ENCODE data around the gene DENND5A.
"Not testable (repeated sequence)": the region's sequence is repeated elsewhere in the genome, so short reads cannot be mapped to it uniquely, and the experiment has no call there.

Gene DENND5A

GRCh38 chr11:9210922-9211320 is 54.2 kb downstream of the DENND5A start:
- DNase-seq (ENCODE audit: low spot score) = no peak

GRCh38 chr11:9210224-9210921 is 54.8 kb downstream of the DENND5A start:
- no peak for DNase-seq (ENCODE audit: low spot score)

GRCh38 chr11:9209604-9210003 is 55.5 kb downstream of the DENND5A start:
- DNase-seq (ENCODE audit: low spot score) = not testable (repeated sequence)

- DNase-seq (ENCODE audit: low spot score) = no peak
Observed at GRCh38 chr11:9208726-9209501, 56.2 kb downstream of the DENND5A start.

GRCh38 chr11:9207229-9207628 is 57.9 kb downstream of the DENND5A start:
- DNase-seq (ENCODE audit: low spot score) = no peak

- DNase-seq (ENCODE audit: low spot score) = no peak
Observed at GRCh38 chr11:9206496-9206895, 58.7 kb downstream of the DENND5A start.

GRCh38 chr11:9203691-9204311 is 61.3 kb downstream of the DENND5A start:
- DNase-seq (ENCODE audit: low spot score) = peak; percentile 76

GRCh38 chr11:9201372-9202162 is 63.6 kb downstream of the DENND5A start:
- no peak for DNase-seq (ENCODE audit: low spot score)

- no peak for DNase-seq (ENCODE audit: low spot score)
Observed at GRCh38 chr11:9200471-9200870, 64.7 kb downstream of the DENND5A start.

GRCh38 chr11:9193316-9193715 is 71.8 kb downstream of the DENND5A start:
- DNase-seq (ENCODE audit: low spot score) = no peak

- no peak for DNase-seq (ENCODE audit: low spot score)
Observed at GRCh38 chr11:9192561-9192960, 72.6 kb downstream of the DENND5A start.

- DNase-seq (ENCODE audit: low spot score) = not testable (repeated sequence)
Observed at GRCh38 chr11:9190326-9191016, 74.7 kb downstream of the DENND5A start.

GRCh38 chr11:9188860-9189259 is 76.3 kb downstream of the DENND5A start:
- DNase-seq (ENCODE audit: low spot score) = not testable (repeated sequence)

GRCh38 chr11:9187616-9188015 is 77.5 kb downstream of the DENND5A start:
- peak; percentile 63 for DNase-seq (ENCODE audit: low spot score)

- DNase-seq (ENCODE audit: low spot score) = no peak
Observed at GRCh38 chr11:9184516-9184915, 80.6 kb downstream of the DENND5A start.

- DNase-seq (ENCODE audit: low spot score) = no peak
Observed at GRCh38 chr11:9182180-9182871, 82.8 kb downstream of the DENND5A start.

- no peak for DNase-seq (ENCODE audit: low spot score)
Observed at GRCh38 chr11:9180784-9181183, 84.4 kb downstream of the DENND5A start.

- DNase-seq (ENCODE audit: low spot score) = no peak
Observed at GRCh38 chr11:9179141-9179540, 86.0 kb downstream of the DENND5A start.

- no peak for DNase-seq (ENCODE audit: low spot score)
Observed at GRCh38 chr11:9178716-9179115, 86.4 kb downstream of the DENND5A start.

- no peak for DNase-seq (ENCODE audit: low spot score)
Observed at GRCh38 chr11:9177438-9178091, 87.6 kb downstream of the DENND5A start.

Measured in Ammon's horn (tissue), 1 donor.